Common myeloid progenitor, CD34-positive (primary cell): Measurements from ENCODE around the gene COL23A1.

Experiments used
- CTCF ChIA-PET: fragments of 350-600 bp; sonication (Branson Sonifier 250); formaldehyde crosslinking; loops from one replicate; lab custom pipeline; 2021; ENCODE audit warnings: antibody characterized with exemption; lab: Charles Lee
- POLR2A ChIA-PET: fragments of 350-600 bp; sonication (Branson Sonifier 250); formaldehyde crosslinking; loops from one replicate; lab custom pipeline; 2021; ENCODE audit warnings: antibody characterized with exemption; lab: Charles Lee
- DNase-seq, 3 donors: peaks; one replicate each; pipeline versions ENCODE4 v3.0.0 to v3.0.0-alpha.2; 2013
- H3K27ac ChIP-seq, 2 experiments: 1 replicate in 1 of 2; 2 replicates in 1 of 2; pipeline ENCODE4 v1.7.0; 2013; ENCODE audit warnings: inconsistent platforms in 2 of 2, low read length in 2 of 2, mild to moderate bottlenecking in 2 of 2, low read depth in 1 of 2, moderate library complexity in 1 of 2; ENCODE audit not compliant: severe bottlenecking in 2 of 2, insufficient read depth in 1 of 2, poor library complexity in 1 of 2
- H3K27me3 ChIP-seq, 5 experiments: replicated peaks in 2 of 5; 1 replicate in 3 of 5; 2 replicates in 2 of 5; pipeline versions ENCODE4 v1.6.1 to v1.7.0; 2013; ENCODE audit warnings: low read length in 4 of 5, mild to moderate bottlenecking in 2 of 5, moderate library complexity in 2 of 5, inconsistent platforms in 1 of 5; ENCODE audit not compliant: insufficient read depth in 5 of 5, control insufficient read depth in 4 of 5
- H3K36me3 ChIP-seq, 4 experiments: 1 replicate in 2 of 4; 2 replicates in 2 of 4; pipeline versions ENCODE4 v1.6.1 to v1.7.0; 2013; ENCODE audit warnings: low read length in 3 of 4, control low read depth in 1 of 4, mild to moderate bottlenecking in 1 of 4; ENCODE audit not compliant: control insufficient read depth in 4 of 4, insufficient read depth in 4 of 4
- H3K4me1 ChIP-seq, 4 experiments: 1 replicate in 3 of 4; 2 replicates in 1 of 4; pipeline versions ENCODE4 v1.6.1 to v1.7.1; 2013; ENCODE audit warnings: low read length in 3 of 4, mild to moderate bottlenecking in 3 of 4, control low read depth in 1 of 4, inconsistent platforms in 1 of 4, moderate library complexity in 1 of 4; ENCODE audit not compliant: control insufficient read depth in 4 of 4, insufficient read depth in 4 of 4; ENCODE audit errors: control extremely low read depth in 1 of 4
- H3K4me3 ChIP-seq, 7 experiments: 1 replicate in 4 of 7; 2 replicates in 3 of 7; pipeline versions ENCODE4 v1.5.1 to v1.7.0; 2013; ENCODE audit warnings: mild to moderate bottlenecking in 7 of 7, low read length in 6 of 7, moderate library complexity in 6 of 7, inconsistent platforms in 2 of 7, low read depth in 2 of 7, control low read depth in 1 of 7; ENCODE audit not compliant: insufficient read depth in 4 of 7, control insufficient read depth in 1 of 7; ENCODE audit errors: extremely low read depth in 1 of 7
- H3K9me3 ChIP-seq, 5 experiments: 1 replicate in 4 of 5; 2 replicates in 1 of 5; pipeline versions ENCODE4 v1.6.1 to v1.7.1; 2013; ENCODE audit warnings: low read length in 4 of 5, mild to moderate bottlenecking in 2 of 5, inconsistent platforms in 1 of 5, low read depth in 1 of 5, moderate library complexity in 1 of 5; ENCODE audit not compliant: control insufficient read depth in 4 of 5, insufficient read depth in 2 of 5; ENCODE audit errors: control extremely low read depth in 1 of 5
- WGBS: methylation state at CpG from one replicate; pipeline ENCODE4 v1.1.5; 2013; ENCODE audit not compliant: insufficient coverage; 5-methylcytosine and 5-hydroxymethylcytosine counted together

The COL23A1 gene

DNA sequence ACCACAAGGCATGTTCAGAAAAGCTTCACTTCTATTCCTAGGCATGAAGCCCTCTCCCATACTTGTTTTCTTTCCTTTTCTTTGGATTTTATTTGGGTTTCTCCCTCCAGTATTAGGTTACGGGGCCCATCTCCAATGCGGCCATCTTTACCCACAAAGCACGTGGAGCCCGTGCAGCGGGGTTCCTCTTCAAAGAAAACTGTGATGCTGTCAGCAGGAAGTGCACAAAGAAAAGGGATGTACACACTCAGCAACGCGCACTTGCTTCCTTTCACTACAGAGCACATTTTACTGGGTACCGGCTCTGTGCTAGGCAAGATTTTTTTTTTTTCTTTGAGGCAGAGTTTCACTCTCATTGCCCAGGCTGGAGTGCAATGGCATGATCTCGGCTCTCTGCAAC is 106.6 kb downstream of the COL23A1 start:
- Histone ChIP-seq H3K27ac (no peak overlapping the region), H3K27me3 (peaks cover 0 to 11% (median 0%) of the 10 kb centered on the region in 5 experiments), H3K36me3 (no peaks in the 10 kb centered on the region), H3K9me3 (no peaks in the 10 kb centered on the region), H3K4me1 (peaks cover 0 to 4% (median 1%) of the 10 kb centered on the region in 4 experiments), H3K4me3 (peak overlapping the region in 1 of 7 experiments; percentile 33)
- peak; percentile 43 to 74 (median 69) for DNase-seq
- 7% methylated on average over 9 of the region's 9 CpGs for WGBS
- ChIA-PET POLR2A (no interaction called here), CTCF (no interaction called here)

DNA sequence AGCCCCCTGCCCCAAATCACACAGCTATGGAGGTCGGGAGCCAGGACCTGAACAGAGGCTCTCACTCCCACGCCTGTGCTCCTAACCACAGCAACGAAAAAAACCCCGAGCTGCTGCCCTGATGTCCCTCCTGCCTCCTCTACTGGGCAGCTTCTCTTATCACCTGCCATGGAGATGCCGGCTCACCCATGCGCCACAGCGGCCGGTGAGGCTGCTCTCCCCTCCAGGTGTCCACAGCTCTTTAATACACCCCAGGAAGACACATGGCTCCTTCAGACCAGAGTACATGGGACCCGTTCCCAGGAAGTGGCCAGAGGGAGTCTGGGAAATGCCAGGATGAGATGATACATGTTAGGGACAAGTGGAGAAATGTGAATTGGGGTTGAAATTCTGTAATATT is 110.9 kb downstream of the COL23A1 start:
- ChIA-PET POLR2A (no interaction called here), CTCF (no interaction called here)
- Histone ChIP-seq H3K27ac (no peak overlapping the region), H3K9me3 (peaks cover 0 to 6% (median 0%) of the 10 kb centered on the region in 5 experiments), H3K27me3 (no peaks in the 10 kb centered on the region), H3K4me3 (no peak overlapping the region), H3K4me1 (peaks cover 4 to 27% (median 16%) of the 10 kb centered on the region in 4 experiments), H3K36me3 (no peaks in the 10 kb centered on the region)
- 97% methylated on average over 3 of the region's 9 CpGs for WGBS
- no peak for DNase-seq

GRCh38 chr5:178478370-178478769 is 111.8 kb downstream of the COL23A1 start:
- H3K27ac ChIP-seq, result no peak overlapping the region
- 71% methylated on average over 4 of the region's 5 CpGs for WGBS

GRCh38 chr5:178477802-178478201 is 112.4 kb downstream of the COL23A1 start:
- ChIA-PET CTCF (no interaction called here), POLR2A (no interaction called here)
- H3K4me3 ChIP-seq, result peak overlapping the region in 1 of 7 experiments; percentile 7
- H3K27me3 ChIP-seq, result no peaks in the 10 kb centered on the region
- peaks cover 4 to 31% (median 16%) of the 10 kb centered on the region in 4 experiments for H3K4me1 ChIP-seq
- WGBS, result 75% methylated on average over 4 of the region's 8 CpGs
- peaks cover 0 to 6% (median 0%) of the 10 kb centered on the region in 5 experiments for H3K9me3 ChIP-seq
- no peaks in the 10 kb centered on the region for H3K36me3 ChIP-seq
- no peak overlapping the region for H3K27ac ChIP-seq
- no peak for DNase-seq

More at GRCh38 chr5:178478370-178478769, 111.8 kb downstream of the COL23A1 start:
- H3K4me3 ChIP-seq, result no peak overlapping the region
- peaks cover 4 to 31% (median 16%) of the 10 kb centered on the region in 4 experiments for H3K4me1 ChIP-seq
- peaks cover 0 to 6% (median 0%) of the 10 kb centered on the region in 5 experiments for H3K9me3 ChIP-seq
- POLR2A ChIA-PET, result no interaction called here
- H3K36me3 ChIP-seq, result no peaks in the 10 kb centered on the region
- CTCF ChIA-PET, result no interaction called here
- no peak for DNase-seq
- H3K27me3 ChIP-seq, result no peaks in the 10 kb centered on the region

DNA sequence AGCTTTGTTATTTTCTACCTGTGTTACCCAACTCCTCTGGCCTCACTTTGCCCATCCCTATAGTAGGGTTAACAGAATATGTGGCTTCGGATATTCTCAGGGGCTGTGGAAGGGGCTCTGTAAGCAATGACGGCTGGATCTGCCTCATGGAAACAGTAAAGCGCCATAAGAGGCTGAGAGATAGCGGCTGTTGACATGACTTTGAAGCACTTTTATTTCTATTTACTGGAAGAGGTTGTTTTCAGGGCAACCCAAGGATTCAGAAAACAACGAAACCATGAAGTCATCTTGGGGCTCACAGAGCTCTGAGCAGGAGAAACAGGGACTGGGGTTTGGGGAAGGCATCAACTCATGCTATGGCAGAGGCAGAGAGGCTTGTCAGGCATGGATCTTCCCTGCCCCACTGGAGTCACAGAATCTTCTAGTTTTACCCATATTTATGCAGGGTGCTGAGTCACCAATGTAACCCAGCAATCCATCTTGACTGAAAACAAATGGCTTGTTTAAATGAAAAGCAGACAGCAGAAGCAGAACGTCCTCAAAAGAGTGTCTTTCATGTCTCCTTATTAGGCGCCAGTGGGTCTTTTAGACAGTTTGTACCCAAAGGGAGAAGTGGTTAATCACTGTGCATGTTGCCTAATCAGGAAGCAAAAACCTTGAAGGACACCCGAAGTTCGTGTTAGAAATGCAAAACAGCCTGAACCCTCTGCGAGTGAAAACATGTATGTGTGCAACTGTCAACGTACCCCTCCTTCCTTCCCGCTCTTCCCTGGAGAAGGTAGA is 113.0 kb downstream of the COL23A1 start:
- peaks cover 4 to 31% (median 16%) of the 10 kb centered on the region in 4 experiments for H3K4me1 ChIP-seq
- H3K36me3 ChIP-seq, result no peaks in the 10 kb centered on the region
- no peak overlapping the region for H3K27ac ChIP-seq
- DNase-seq, result peak; percentile 14 to 75 (median 70)
- H3K4me3 ChIP-seq, result peak overlapping the region in 1 of 7 experiments; percentile 7
- H3K27me3 ChIP-seq, result no peaks in the 10 kb centered on the region
- ChIA-PET CTCF (interaction anchor here (1.3 kb wide), 1 partner anchor 17 kb away, joined by 4 read pairs; no protein-coding TSS in a partner anchor), POLR2A (no interaction called here)
- WGBS, result 57% methylated on average over 11 of the region's 12 CpGs
- H3K9me3 ChIP-seq, result peaks cover 0 to 6% (median 0%) of the 10 kb centered on the region in 5 experiments

GRCh38 chr5:178476531-178476930 is 113.7 kb downstream of the COL23A1 start:
- ChIA-PET CTCF (interaction anchor here (1.3 kb wide), 1 partner anchor 16 kb away, joined by 4 read pairs; no protein-coding TSS in a partner anchor), POLR2A (no interaction called here)
- 93% methylated on average over 7 of the region's 8 CpGs for WGBS
- peaks cover 4 to 31% (median 16%) of the 10 kb centered on the region in 4 experiments for H3K4me1 ChIP-seq
- peaks cover 0 to 6% (median 0%) of the 10 kb centered on the region in 5 experiments for H3K9me3 ChIP-seq
- H3K27me3 ChIP-seq, result no peaks in the 10 kb centered on the region
- H3K4me3 ChIP-seq, result no peak overlapping the region
- no peak overlapping the region for H3K27ac ChIP-seq
- DNase-seq, result peak in 2 of 3 donors; percentile 5 to 6
- H3K36me3 ChIP-seq, result no peaks in the 10 kb centered on the region

DNA sequence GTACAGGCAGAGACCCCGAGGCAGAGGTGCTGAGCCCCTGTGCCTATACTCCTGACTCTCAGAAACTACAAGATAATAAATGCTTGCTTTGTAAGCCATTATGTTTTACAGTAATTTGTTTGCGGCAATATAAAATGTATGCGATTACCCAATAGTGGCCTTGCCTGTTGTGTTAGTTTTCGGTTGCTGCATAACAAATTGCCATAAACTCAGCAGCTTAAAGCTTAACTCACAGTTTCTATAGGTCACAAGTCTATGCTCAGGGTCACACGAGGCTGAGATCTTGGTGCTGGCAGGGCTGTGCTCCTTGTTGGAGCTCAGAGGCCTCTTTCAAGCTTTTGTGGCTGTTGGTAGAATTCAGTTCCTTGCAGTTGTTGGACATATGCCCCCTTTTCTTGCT is 114.8 kb downstream of the COL23A1 start:
- WGBS, result 95% methylated on average over 4 of the region's 5 CpGs
- H3K4me3 ChIP-seq, result no peak overlapping the region
- no peak for DNase-seq
- CTCF ChIA-PET, result no interaction called here
- no peak overlapping the region for H3K27ac ChIP-seq
- POLR2A ChIA-PET, result no interaction called here
- no peaks in the 10 kb centered on the region for H3K36me3 ChIP-seq
- peaks cover 4 to 31% (median 16%) of the 10 kb centered on the region in 4 experiments for H3K4me1 ChIP-seq
- no peaks in the 10 kb centered on the region for H3K27me3 ChIP-seq
- peaks cover 0 to 6% (median 0%) of the 10 kb centered on the region in 5 experiments for H3K9me3 ChIP-seq
